GM23248 (cell line): ENCODE results near the gene CACNA1C.

Source experiments
- EZH2 ChIP-seq: fragments of 200-600 bp; sonication (generic); IDR thresholded peaks from 2 replicates; pipeline ENCODE4 v1.6.1; 2018; ENCODE audit warnings: antibody characterized with exemption, mild to moderate bottlenecking; ENCODE audit not compliant: insufficient read depth, poor library complexity, severe bottlenecking
- EZH2phosphoT487 ChIP-seq: fragments of 200-600 bp; sonication (generic); IDR thresholded peaks from 2 replicates; pipeline ENCODE4 v1.6.1; 2018; ENCODE audit warnings: antibody characterized with exemption, moderate library complexity, mild to moderate bottlenecking, low read depth; ENCODE audit not compliant: insufficient read depth

GRCh38 chr12:2320841-2321240 is 268.1 kb downstream of the CACNA1C start:
- TF ChIP-seq EZH2phosphoT487 (no peak), EZH2 (no peak)
